Activated naive CD4-positive, alpha-beta T cell treated with anti-CD3 and anti-CD28 coated beads, Interleukin-2, amount 10 ng/mL, durations not matched to agents 7 days and 5 days (primary cell): Measurements from ENCODE around the gene ABCC6.
"Not testable (repeated sequence)": the region's sequence is repeated elsewhere in the genome, so short reads cannot be mapped to it uniquely, and the experiment has no call there.

ENCODE experiments used
- CTCF ChIA-PET: fragments of 350-600 bp; sonication (Branson Sonifier 250); formaldehyde crosslinking; loops from one replicate; lab custom pipeline; 2021; ENCODE audit warnings: antibody characterized with exemption; lab: Charles Lee
- DNase-seq: peaks from one replicate; pipeline ENCODE4 v3.0.0-alpha.2; 2020
- H3K27ac Mint-ChIP-seq: one replicate; pipeline ENCODE4 v1.8.0; 2021; ENCODE audit warnings: mild to moderate bottlenecking, moderate library complexity, mixed read lengths
- H3K27me3 Mint-ChIP-seq: one replicate; pipeline ENCODE4 v1.8.0; 2021; ENCODE audit warnings: mild to moderate bottlenecking, mixed read lengths
- H3K36me3 Mint-ChIP-seq: one replicate; pipeline ENCODE4 v1.8.0; 2021; ENCODE audit warnings: mixed read lengths
- H3K4me1 Mint-ChIP-seq: one replicate; pipeline ENCODE4 v1.8.0; 2021; ENCODE audit warnings: mixed read lengths
- H3K4me3 Mint-ChIP-seq: one replicate; pipeline ENCODE4 v1.8.0; 2021; ENCODE audit warnings: mild to moderate bottlenecking, moderate library complexity, mixed read lengths
- H3K9me3 Mint-ChIP-seq: one replicate; pipeline ENCODE4 v1.8.0; 2021; ENCODE audit warnings: mixed read lengths

Gene ABCC6

DNA sequence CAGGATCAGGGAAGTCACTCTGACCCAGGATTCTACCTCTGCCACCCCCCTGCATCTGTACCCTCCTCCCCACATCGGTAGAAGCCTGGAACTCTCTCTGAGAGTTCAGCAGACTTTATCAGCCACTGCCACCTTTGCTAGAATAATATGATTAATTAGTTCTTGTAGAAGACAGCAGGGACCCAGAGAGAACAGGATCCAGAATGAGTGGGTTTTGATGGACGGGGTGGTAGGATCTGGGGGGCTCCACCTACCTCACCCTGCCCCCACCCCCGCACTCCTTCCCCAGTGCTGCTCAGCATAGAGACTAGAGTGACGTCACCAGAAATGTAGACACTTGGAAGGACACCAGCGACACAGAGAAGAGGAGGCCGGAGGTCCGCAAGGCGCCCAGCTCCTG, 33.5 kb downstream of the ABCC6 start:
- Mint-ChIP-seq H3K4me3 (no peak overlapping the region), H3K27me3 (peaks cover 13% of the 10 kb centered on the region), H3K4me1 (no peaks in the 10 kb centered on the region), H3K36me3 (no peaks in the 10 kb centered on the region), H3K9me3 (no peaks in the 10 kb centered on the region), H3K27ac (no peak overlapping the region)
- DNase-seq, result no peak
- CTCF ChIA-PET, result no interaction called here

DNA sequence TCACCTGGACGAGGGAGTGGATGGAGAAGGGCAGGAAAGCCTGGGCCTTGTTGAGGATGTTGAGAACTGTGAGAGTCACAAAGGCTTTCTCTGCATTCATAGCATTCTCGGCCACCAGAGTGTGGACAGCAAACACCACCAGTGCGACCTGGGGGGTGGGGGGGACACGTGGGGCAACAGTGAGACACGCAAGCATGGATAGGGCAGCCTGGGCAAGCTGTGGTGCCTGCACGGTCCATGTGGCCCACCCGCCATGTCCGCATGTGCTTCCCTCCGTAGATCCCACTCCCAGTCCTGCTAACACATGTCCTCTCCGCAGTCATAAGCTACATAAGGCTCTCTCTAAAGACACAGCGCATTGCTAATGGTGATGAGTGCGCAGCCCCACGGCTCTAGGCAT, 34.5 kb downstream of the ABCC6 start:
- Mint-ChIP-seq H3K27ac (no peak overlapping the region), H3K27me3 (peaks cover 13% of the 10 kb centered on the region), H3K4me3 (no peak overlapping the region), H3K9me3 (no peaks in the 10 kb centered on the region), H3K36me3 (no peaks in the 10 kb centered on the region), H3K4me1 (no peaks in the 10 kb centered on the region)
- DNase-seq, result no peak
- CTCF ChIA-PET, result no interaction called here

DNA sequence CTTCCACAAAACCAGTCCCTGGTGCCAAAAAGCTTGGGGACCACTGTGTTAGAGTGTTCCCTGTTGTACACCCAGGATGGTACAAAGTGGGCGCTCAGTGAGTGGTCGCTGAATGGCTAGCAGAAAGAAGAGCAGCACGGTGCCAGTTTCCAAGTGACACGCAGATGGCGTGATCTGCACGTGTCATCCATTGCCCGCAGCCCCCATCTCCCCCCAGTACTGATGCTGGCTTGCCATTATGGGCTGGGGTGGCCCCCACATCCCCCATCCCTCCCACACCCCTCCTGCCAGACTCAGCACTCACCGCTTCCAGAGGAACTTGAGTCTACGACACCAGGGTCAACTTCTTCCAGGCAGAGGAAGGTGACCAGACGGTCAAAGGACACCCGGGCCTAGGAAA, 36.5 kb downstream of the ABCC6 start:
- H3K4me1 Mint-ChIP-seq, result no peaks in the 10 kb centered on the region

DNA sequence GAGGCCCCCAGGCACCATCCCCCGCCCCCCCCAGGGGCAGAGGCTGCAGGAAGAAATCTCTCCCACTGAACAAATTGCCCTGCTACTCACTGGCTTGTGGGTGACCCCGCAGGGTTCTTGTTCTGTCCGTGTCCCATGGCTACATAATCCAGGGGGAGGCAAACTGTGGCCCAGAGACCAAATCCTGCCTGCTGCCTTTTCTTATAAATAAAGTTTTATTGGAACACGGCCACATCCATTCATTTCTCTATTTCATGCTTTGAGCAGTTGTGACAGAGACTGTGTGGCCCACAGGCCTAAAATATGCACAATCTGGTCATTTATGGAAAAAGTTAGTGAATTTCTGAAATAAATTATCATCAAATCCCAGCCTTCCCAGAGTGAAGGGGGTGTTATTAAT, 38.2 kb downstream of the ABCC6 start:
- H3K4me1 Mint-ChIP-seq, result no peaks in the 10 kb centered on the region
- H3K27me3 Mint-ChIP-seq, result peaks cover 2% of the 10 kb centered on the region
- CTCF ChIA-PET, result interaction anchor here (1.3 kb wide), 1 partner anchor 10 kb away, joined by 3 read pairs; no protein-coding TSS in a partner anchor
- H3K36me3 Mint-ChIP-seq, result no peaks in the 10 kb centered on the region
- no peak for DNase-seq
- H3K4me3 Mint-ChIP-seq, result no peak overlapping the region
- no peak overlapping the region for H3K27ac Mint-ChIP-seq
- H3K9me3 Mint-ChIP-seq, result no peaks in the 10 kb centered on the region

More for the DNA sequence above, 36.5 kb downstream of the ABCC6 start:
- CTCF ChIA-PET, result interaction anchor here (1.1 to 2.2 kb wide), 5 partner anchors 12 to 721 kb away, joined by 3 to 7 read pairs (median 5); no protein-coding TSS in a partner anchor
- peaks cover 9% of the 10 kb centered on the region for H3K27me3 Mint-ChIP-seq
- H3K27ac Mint-ChIP-seq, result no peak overlapping the region
- no peaks in the 10 kb centered on the region for H3K9me3 Mint-ChIP-seq
- H3K4me3 Mint-ChIP-seq, result no peak overlapping the region
- DNase-seq, result no peak
- no peaks in the 10 kb centered on the region for H3K36me3 Mint-ChIP-seq

DNA sequence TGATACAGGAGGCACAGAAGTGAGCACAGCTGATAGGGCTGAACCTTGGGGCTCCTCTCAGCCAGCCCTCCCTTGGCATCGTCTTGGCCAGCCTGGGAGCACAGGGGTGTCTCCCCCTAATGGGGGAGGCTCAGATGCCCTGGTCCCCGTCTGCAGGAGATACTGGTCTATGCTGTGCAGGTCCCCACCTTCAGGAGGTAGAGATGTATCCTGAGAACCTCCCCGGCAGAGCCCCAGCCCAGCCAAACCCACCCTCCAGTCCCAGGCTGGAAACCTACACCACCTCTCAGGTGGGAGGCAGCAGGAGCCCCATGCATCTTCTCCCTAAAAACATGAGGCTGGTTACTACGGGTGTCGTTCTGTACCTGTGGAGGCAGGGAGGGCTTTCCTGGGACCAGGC, 38.7 kb downstream of the ABCC6 start:
- CTCF ChIA-PET, result no interaction called here
- Mint-ChIP-seq H3K27me3 (no peaks in the 10 kb centered on the region), H3K36me3 (no peaks in the 10 kb centered on the region), H3K4me1 (no peaks in the 10 kb centered on the region), H3K9me3 (no peaks in the 10 kb centered on the region), H3K4me3 (no peak overlapping the region), H3K27ac (no peak overlapping the region)
- no peak for DNase-seq

DNA sequence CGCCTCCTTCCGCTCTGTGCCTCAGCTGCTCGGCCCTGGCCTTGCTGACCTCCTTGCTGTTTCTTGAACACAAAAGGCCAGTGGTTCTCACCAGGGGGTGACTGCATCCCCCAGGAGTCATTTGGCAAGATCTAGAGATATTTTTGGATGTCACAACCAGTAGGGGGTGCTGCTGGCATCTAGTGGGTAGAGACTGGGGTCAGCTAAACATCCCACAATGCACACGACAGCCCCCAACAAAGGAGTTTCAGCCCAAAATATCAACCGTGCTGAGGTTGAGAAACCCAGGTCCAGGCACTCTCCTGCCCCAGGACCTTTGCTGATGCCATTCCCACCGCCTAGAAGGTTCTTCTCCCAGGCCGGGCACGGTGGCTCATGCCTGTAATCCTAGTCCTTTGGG, 39.7 kb downstream of the ABCC6 start:
- Mint-ChIP-seq H3K27me3 (no peaks in the 10 kb centered on the region), H3K4me3 (no peak overlapping the region), H3K36me3 (no peaks in the 10 kb centered on the region), H3K4me1 (no peaks in the 10 kb centered on the region), H3K9me3 (no peaks in the 10 kb centered on the region), H3K27ac (no peak overlapping the region)
- no peak for DNase-seq
- CTCF ChIA-PET, result no interaction called here

DNA sequence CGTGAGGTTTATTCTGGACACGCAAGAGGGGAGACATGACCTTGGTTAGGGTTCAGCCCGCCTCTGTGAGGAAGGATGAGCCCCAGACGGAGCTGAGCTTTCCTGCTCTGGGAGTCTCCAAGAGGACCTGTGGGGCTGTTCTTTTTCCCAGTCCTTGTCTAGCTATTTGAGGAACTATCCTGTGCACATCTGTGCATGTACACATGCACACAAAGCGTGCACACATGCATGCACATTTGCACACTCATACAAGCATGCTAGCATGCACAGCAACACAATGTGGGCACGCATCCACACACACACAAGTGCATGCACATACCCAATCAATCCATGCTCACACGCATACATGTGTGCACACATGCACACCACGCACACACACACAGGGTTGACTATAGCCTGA, 40.4 kb downstream of the ABCC6 start:
- H3K4me3 Mint-ChIP-seq, result no peak overlapping the region
- no peaks in the 10 kb centered on the region for H3K4me1 Mint-ChIP-seq
- DNase-seq, result no peak
- H3K36me3 Mint-ChIP-seq, result no peaks in the 10 kb centered on the region
- CTCF ChIA-PET, result no interaction called here
- no peaks in the 10 kb centered on the region for H3K27me3 Mint-ChIP-seq
- H3K9me3 Mint-ChIP-seq, result no peaks in the 10 kb centered on the region
- H3K27ac Mint-ChIP-seq, result no peak overlapping the region

DNA sequence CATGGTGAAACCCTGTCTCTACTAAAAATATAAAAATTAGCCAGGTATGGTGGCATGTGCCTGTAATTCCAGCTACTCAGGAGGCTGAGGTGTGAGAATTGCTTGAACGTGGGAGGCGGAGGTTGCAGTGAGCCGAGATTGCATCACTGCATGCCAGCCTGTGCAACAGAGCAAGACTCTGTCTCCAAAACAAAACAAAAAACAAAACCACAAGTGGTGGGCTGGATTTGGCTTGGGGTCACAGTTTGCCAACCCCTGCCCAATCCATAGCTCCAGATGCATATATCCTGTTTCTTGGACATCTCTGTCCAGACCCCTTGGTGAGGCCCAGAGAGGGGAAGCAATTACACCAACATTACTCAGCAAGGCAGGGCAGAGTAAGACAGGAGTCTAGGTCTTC, 41.5 kb downstream of the ABCC6 start:
- CTCF ChIA-PET, H3K4me3 Mint-ChIP-seq, H3K36me3 Mint-ChIP-seq, H3K27me3 Mint-ChIP-seq, H3K27ac Mint-ChIP-seq, DNase-seq, H3K4me1 Mint-ChIP-seq, H3K9me3 Mint-ChIP-seq: not testable (repeated sequence)

DNA sequence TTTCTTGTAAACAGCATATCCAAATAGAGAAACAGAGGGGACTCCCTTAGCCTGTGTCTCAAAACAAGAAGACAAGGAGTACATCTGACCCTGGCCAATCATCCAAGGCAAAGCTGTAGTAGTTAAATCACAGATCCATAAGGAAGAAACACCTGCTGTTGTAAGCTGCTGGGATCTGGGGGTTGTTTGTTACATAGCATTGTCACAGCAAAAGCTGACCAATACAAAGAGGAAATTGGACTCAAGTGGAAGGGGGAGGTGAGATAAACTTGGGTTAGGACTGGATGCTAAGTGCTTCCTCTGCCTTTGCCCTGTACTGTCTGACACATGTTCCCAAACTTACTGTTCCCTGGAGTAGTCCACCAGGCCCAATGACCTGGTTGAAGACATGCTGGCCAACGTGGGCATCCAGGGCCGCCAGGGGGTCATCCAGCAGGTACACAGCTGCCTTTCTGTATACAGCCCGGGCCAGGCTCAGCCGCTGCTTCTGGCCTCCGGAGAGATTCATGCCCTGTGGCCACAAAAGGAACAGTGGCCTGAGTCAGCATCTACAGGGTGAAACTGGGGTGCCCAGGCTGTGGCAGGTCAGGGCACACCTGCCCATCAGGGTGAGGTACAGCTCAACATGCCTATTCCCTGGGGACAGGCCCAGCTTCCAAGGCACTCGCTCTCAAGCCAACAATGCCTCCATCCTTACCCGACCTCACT, 44.7 kb downstream of the ABCC6 start:
- no peak for DNase-seq
- no peaks in the 10 kb centered on the region for H3K27me3 Mint-ChIP-seq
- H3K36me3 Mint-ChIP-seq, result no peaks in the 10 kb centered on the region
- H3K4me1 Mint-ChIP-seq, result no peaks in the 10 kb centered on the region
- H3K4me3 Mint-ChIP-seq, result no peak overlapping the region
- no peak overlapping the region for H3K27ac Mint-ChIP-seq
- H3K9me3 Mint-ChIP-seq, result no peaks in the 10 kb centered on the region
- CTCF ChIA-PET, result interaction anchor here (0.6 kb wide), 1 partner anchor 51 kb away, joined by 4 read pairs; no protein-coding TSS in a partner anchor

DNA sequence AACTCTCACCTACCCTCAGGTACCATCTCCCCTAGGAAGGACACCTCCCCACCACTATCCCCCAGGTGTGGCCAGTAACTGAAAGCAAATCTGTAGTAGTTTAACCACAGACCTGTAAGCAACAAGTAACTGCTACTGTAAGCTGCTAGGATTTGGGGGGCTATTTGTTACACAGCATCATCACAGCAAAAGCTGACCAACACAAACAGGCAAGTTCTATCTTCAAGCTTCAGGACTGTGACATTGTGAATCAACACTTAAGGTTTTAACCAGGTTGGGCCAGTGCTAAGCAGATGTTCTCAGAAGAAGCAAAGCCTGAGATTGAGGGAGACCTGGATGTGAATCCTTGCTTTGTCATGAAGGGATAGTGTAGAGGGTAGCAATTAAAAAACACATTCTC, 47.0 kb downstream of the ABCC6 start:
- Mint-ChIP-seq H3K27ac (no peak overlapping the region), H3K36me3 (no peaks in the 10 kb centered on the region), H3K27me3 (no peaks in the 10 kb centered on the region), H3K9me3 (no peaks in the 10 kb centered on the region), H3K4me3 (no peak overlapping the region), H3K4me1 (no peaks in the 10 kb centered on the region)
- no peak for DNase-seq
- CTCF ChIA-PET, result no interaction called here

DNA sequence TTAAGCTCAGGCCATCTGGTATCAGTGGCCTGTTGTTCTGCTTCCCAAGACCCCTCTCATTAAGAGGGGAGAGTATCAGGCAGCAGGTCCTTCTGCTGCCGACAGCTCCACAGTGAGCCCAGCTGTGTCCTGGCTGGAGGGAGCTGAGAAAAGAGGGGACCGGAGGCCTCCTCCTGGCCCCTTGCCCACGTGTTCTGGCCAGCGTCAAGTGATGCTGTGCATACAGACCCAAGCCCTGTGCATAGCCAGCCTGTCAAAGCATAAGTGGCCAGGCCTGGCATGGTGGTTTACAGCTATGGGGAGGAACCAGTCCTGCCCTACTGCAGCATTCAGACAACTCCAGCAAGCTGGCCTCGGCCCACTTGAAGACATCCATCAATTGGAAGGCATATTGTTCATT, 48.0 kb downstream of the ABCC6 start:
- H3K36me3 Mint-ChIP-seq, result no peaks in the 10 kb centered on the region
- no peaks in the 10 kb centered on the region for H3K4me1 Mint-ChIP-seq
- no peak overlapping the region for H3K4me3 Mint-ChIP-seq
- H3K9me3 Mint-ChIP-seq, result no peaks in the 10 kb centered on the region
- no peak overlapping the region for H3K27ac Mint-ChIP-seq
- DNase-seq, result no peak
- H3K27me3 Mint-ChIP-seq, result no peaks in the 10 kb centered on the region
- CTCF ChIA-PET, result interaction anchor here (0.9 to 1.5 kb wide), 2 partner anchors 10 to 12 kb away, joined by 3 to 5 read pairs; no protein-coding TSS in a partner anchor

DNA sequence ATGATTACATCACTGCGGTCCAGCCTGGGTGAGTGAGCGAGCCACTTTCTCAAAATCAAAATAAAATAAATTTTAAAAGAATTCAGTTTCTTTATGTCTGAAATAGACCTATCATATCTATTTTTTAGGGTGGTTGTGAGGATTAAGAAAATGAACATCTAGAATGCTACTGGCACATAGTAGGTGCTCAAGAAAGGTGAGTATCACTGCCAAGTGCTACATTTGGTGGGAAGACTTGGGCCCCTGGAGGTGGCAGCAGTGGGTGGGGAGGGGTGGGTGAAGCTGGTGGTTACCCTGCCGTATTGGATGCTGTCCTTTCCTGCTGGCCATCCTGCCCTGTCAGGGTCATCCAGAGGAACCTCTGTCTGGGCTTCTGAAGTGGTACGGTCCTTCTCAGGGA, 50.3 kb downstream of the ABCC6 start:
- no peaks in the 10 kb centered on the region for H3K27me3 Mint-ChIP-seq
- no peaks in the 10 kb centered on the region for H3K4me1 Mint-ChIP-seq
- H3K9me3 Mint-ChIP-seq, result no peaks in the 10 kb centered on the region
- H3K27ac Mint-ChIP-seq, result no peak overlapping the region
- no peaks in the 10 kb centered on the region for H3K36me3 Mint-ChIP-seq
- CTCF ChIA-PET, result interaction anchor here (1.2 kb wide), 1 partner anchor 13 kb away, joined by 3 read pairs; no protein-coding TSS in a partner anchor
- no peak overlapping the region for H3K4me3 Mint-ChIP-seq
- no peak for DNase-seq

DNA sequence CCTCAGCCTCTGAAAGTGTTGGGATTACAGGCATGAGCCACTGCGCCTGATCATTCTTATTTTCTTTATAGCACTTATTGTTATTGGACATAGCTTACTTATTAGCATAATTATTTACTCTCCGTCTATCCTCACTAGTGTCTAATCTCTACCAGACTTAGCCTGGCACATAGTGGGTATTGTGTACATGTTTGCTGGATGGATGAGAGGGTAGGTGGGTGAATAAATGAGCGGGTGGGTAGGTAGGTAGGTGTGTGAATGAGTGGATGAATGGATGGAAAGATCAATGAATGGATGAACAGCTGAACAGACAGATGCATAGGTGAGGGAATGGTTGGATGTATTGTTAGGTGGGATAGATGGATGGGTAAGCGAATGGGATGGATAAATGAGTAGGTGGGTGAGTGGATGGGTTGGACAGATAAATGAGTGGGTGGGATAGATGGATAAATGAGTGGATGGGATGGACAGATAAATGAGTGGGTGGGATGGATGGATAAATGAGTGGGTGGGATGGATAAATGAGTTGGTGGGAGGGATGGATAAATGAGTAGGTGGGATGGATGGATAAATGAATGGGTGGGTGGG, 51.9 kb downstream of the ABCC6 start:
- Mint-ChIP-seq H3K4me1 (no peaks in the 10 kb centered on the region), H3K27ac (no peak overlapping the region), H3K4me3 (no peak overlapping the region), H3K27me3 (no peaks in the 10 kb centered on the region), H3K36me3 (no peaks in the 10 kb centered on the region), H3K9me3 (no peaks in the 10 kb centered on the region)
- no peak for DNase-seq
- CTCF ChIA-PET, result interaction anchor here (0.7 to 2.6 kb wide), 2 partner anchors 15 to 29 kb away, joined by 3 to 7 read pairs; no protein-coding TSS in a partner anchor

DNA sequence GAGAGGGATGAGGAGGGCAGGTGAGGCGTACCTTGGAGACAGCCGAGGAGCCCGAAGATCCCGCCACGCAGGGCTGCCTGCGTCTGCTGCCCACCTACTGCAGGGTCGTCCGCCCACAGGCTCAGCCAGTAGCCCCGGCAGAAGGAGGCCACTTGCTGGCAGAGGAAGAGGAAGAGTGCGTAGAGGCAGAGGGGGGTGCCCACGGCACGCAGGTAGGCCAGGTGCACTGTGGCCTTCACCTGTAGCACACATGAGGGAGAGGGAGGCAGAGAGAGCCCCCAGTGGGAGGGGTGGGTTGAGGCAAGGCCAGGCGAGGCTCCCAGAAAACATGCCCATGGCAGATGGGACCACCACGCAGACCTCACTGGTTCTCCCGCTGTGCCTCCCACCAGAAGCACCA, 53.7 kb downstream of the ABCC6 start:
- Mint-ChIP-seq H3K27me3 (no peaks in the 10 kb centered on the region), H3K36me3 (no peaks in the 10 kb centered on the region), H3K4me3 (no peak overlapping the region), H3K27ac (no peak overlapping the region), H3K4me1 (no peaks in the 10 kb centered on the region), H3K9me3 (no peaks in the 10 kb centered on the region)
- no peak for DNase-seq
- CTCF ChIA-PET, result interaction anchor here (2.6 kb wide), 1 partner anchor 17 kb away, joined by 7 read pairs; no protein-coding TSS in a partner anchor

DNA sequence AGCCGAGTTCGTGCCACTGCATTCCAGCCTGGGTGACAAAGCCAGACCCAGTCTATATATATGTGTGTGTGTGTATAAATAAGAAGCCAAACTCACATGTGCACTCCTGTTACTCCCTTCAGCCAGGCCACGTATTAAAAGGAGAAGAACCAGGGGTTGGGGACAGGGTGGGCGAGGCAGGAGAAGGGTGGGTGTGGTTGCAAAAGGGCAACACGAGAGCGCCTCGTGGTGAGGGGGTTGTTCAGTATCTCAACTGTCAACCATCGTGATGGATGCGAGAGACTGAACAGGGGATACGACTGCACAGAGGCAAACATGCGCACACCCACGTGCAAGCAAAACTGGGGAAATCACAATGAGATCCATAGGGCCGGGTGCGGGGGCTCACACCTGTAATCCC, 54.9 kb downstream of the ABCC6 start:
- CTCF ChIA-PET, result no interaction called here
- H3K27ac Mint-ChIP-seq, result no peak overlapping the region
- no peaks in the 10 kb centered on the region for H3K27me3 Mint-ChIP-seq
- H3K4me1 Mint-ChIP-seq, result no peaks in the 10 kb centered on the region
- no peak overlapping the region for H3K4me3 Mint-ChIP-seq
- H3K36me3 Mint-ChIP-seq, result no peaks in the 10 kb centered on the region
- DNase-seq, result no peak
- H3K9me3 Mint-ChIP-seq, result no peaks in the 10 kb centered on the region
